Activated naive CD4-positive, alpha-beta T cell treated with Interleukin-2 at 50 U/mL for 16 hours (primary cell): Measurements from ENCODE around the gene SIK2.
"Not testable (repeated sequence)": the region's sequence is repeated elsewhere in the genome, so short reads cannot be mapped to it uniquely, and the experiment has no call there.

Source experiments
- DNase-seq: peaks from one replicate; pipeline ENCODE4 v3.0.0-alpha.2; 2020

The SIK2 gene

GRCh38 chr11:111765320-111765983 lies 163.2 kb downstream of the SIK2 start:
- DNase-seq, result no peak

DNA sequence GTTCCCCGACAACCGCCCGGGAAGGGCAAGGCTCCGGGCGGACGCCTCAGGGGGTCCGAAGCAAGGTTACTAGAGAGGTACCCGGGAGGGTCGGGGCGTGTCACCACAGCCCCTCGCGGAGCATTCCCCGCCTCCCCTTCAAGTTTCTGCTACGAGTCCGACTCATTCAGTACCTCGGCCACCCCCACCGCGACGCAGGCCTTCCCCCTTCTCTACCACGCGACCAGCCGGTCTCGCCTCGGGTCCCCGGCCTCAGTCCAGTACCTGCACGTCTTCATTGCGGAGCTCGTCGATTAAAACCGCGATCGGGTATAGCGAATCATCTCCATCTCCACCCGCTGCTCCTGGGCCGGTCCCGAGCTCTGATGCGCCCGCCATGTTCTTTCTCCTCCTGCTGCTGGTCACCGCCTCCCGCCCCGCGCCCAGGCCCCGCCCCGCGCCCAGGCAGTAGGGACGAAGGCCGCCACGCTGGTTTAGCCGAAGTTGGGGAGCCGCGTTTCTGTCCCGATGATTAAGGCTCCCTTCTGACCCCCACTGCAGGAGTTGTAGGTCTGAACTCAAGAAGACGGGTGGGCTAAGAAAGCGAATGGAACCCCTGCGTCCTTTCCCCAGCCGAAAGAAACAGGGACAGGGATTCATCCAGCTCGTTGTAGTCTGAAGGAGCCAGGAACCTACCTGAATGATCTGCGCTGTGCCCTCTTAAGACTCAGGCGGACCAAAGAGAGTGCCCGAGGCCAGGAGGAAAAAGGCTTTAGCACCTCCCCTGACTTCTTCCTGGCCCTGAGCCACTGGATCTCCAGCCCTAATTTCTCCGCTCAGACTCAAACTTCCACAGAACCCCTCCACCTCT lies 164.0 kb downstream of the SIK2 start, which contains the start of gene PPP2R1B:
Gene PPP2R1B (minus strand): TSS at position 406 of the 850 bp plus-strand sequence. CDS start 28 bp downstream, at position 378.
- peak; percentile 75 for DNase-seq

GRCh38 chr11:111766834-111767142 lies 164.5 kb downstream of the SIK2 start:
- DNase-seq, result no peak

GRCh38 chr11:111770581-111771134 lies 168.4 kb downstream of the SIK2 start:
- no peak for DNase-seq

GRCh38 chr11:111771205-111771604 lies 169.0 kb downstream of the SIK2 start:
- DNase-seq, result not testable (repeated sequence)

GRCh38 chr11:111772535-111772934 lies 170.3 kb downstream of the SIK2 start:
- no peak for DNase-seq

GRCh38 chr11:111774955-111775710 lies 172.9 kb downstream of the SIK2 start:
- no peak for DNase-seq

GRCh38 chr11:111776398-111777093 lies 174.3 kb downstream of the SIK2 start:
- no peak for DNase-seq

GRCh38 chr11:111777094-111778046 lies 175.1 kb downstream of the SIK2 start:
- DNase-seq, result no peak

DNA sequence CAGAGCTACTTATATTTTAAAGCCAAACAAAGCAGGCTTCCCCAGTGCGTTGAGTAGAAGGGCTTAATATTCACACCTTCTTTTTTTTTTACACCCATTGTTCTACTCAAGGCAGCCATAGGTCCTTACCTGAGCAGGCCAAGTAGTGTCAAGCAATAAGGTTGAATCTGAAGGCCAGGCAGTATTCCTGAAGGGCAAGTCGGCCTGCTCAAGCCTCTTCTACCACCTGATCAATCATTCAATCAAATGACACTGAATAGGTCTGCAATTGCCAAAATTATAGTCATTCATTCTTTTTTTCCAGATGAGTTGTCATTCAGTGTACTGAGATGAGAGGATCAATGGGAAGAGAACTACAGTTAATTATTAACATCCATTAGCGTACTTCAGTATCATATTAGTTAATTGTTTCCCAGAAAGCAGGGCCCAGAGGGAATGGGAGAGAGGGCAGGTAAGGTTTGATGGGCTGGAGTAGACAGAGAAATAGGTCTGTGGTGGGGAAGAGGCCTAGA lies 175.9 kb downstream of the SIK2 start:
- DNase-seq, result no peak

DNA sequence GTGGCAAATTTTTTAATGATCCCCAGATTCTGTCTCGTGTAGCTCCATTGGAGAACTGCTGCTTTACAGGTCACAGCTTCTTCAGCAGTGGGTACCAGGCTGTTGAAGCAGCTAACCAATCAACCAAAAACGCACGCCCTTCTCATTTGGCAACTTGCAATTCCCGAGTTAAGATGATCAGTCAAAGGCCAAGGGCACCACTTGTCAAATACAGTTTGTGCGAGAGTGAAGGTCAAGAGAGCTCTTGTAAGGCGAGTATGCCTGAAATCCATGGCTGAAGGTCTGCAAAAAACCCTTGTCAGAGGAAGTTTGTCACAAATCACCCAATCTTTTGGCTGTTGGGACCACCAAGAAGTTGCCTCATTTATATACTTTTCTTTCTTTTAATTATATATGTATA lies 176.9 kb downstream of the SIK2 start:
- no peak for DNase-seq
